ENCODE data around the gene TPH2.

TPH2 gene

DNA sequence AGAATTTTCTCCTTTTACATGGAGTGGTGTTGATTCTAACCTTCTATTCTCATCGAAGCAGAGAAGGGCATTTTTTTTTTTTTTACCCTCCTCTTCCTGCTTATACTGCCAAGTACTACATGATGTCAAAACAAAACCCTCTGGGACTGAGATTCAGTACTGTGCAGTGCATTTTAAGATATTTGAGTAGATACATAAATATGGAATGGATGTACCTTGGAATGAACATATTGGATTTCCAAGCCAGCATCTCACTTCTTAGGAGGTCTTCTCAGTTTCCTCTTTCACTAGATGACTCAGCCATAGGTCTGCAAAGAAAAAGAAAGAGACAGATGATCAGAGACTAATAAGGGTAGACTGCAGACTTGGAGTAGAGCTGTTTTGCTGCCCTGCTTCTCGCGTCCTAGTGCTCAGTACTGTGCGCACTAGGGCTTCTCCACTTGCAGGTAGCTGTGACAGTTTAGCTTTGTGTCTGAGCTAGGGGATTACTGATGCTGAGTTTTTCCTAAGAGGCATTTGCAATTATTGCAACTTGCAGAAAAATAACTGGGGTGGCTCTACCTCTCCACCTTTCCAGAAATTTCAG, 20.4 kb downstream of the TPH2 start:
- TF ChIP-seq POLR2A (IDR thresholded peaks at IDR 0.05; ENCODE audit: extremely low read depth, insufficient read length) (no peak), CTCF (IDR thresholded peaks at IDR 0.05; ENCODE audit: low read depth, low read length) (no peak), MYC (IDR thresholded peaks at IDR 0.05; ENCODE audit: low read depth, low read length) (no peak)
- TF ChIP-seq, protein P1, sequence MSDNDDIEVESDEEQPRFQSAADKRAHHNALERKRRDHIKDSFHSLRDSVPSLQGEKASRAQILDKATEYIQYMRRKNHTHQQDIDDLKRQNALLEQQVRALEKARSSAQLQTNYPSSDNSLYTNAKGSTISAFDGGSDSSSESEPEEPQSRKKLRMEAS (IDR thresholded peaks at IDR 0.05; ENCODE audit: low read depth, low read length) = no peak
- no peak overlapping the region for H3K4me3 ChIP-seq (ENCODE audit: low read depth, low read length)
- DNase-seq (ENCODE audit: low read depth) = no peak

DNA sequence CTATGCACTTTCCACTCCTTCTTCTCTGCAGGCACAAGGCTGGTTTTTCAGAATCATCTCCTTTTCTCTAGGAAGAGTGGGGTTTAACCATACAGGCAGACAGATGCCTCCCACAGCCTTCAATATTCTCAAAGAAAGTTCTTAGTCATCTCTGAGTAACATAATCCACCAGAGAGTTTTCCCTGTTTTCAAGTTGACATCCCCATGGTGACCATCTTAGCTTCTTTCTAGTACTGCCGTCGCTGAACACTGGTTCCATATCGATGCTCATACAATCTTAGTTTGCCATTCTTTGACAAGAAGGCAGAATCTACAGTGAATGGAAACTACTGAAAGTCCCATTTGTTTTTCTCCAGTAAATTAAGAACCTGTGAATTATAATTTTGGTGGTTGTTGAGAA, 28.6 kb downstream of the TPH2 start:
- no peak for DNase-seq (ENCODE audit: low read depth)
- H3K4me3 ChIP-seq (ENCODE audit: low read depth, low read length) = no peak overlapping the region
- TF ChIP-seq POLR2A (IDR thresholded peaks at IDR 0.05; ENCODE audit: extremely low read depth, insufficient read length) = no peak
- TF ChIP-seq MYC (IDR thresholded peaks at IDR 0.05; ENCODE audit: low read depth, low read length) = no peak
- no peak for TF ChIP-seq CTCF (IDR thresholded peaks at IDR 0.05; ENCODE audit: low read depth, low read length)
- TF ChIP-seq, protein P1 (IDR thresholded peaks at IDR 0.05; ENCODE audit: low read depth, low read length) = no peak

DNA sequence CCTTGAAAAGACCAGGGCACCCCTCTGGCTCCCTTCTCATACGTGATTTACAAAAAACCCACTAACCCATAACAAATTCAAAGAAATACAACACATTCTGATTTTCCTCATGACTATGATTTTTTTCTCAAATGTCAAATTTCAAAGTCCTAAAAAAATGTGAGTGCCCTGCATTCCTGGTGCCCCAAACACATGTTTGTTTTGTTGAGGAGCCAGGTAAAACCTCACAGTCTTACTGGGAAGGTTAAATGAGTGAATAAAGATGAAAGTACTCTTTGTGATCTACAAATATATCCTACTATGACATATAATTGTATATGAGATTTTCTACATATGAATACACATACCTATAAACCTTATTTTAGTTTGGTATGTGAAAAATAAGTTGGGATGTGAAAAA, 30.7 kb downstream of the TPH2 start:
- no peak for DNase-seq (ENCODE audit: low read depth)
- TF ChIP-seq MYC (IDR thresholded peaks at IDR 0.05; ENCODE audit: low read depth, low read length) (no peak), POLR2A (IDR thresholded peaks at IDR 0.05; ENCODE audit: extremely low read depth, insufficient read length) (no peak), CTCF (IDR thresholded peaks at IDR 0.05; ENCODE audit: low read depth, low read length) (no peak)
- TF ChIP-seq, protein P1 (IDR thresholded peaks at IDR 0.05; ENCODE audit: low read depth, low read length) = no peak
- H3K4me3 ChIP-seq (ENCODE audit: low read depth, low read length) = no peak overlapping the region

DNA sequence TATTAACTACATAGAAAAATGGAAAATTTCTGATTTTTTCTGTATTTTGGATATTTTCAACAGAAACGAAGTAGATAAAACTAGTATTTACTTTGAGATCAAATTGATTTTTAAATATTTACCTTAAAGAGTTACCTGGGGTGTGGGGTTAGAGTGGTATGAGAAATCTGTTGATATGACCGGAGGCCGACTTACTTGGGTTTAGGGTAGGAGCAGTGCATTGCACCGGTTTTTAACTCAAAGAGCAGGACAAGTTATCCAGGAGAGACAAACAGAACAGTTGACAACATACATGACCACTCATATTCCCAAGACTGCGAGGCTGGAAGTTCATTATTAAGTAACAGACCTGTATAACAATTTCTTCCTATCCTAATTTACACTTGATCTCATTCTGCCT, 31.4 kb downstream of the TPH2 start:
- no peak overlapping the region for H3K4me3 ChIP-seq (ENCODE audit: low read depth, low read length)
- TF ChIP-seq POLR2A (IDR thresholded peaks at IDR 0.05; ENCODE audit: extremely low read depth, insufficient read length) (no peak), MYC (IDR thresholded peaks at IDR 0.05; ENCODE audit: low read depth, low read length) (no peak), CTCF (IDR thresholded peaks at IDR 0.05; ENCODE audit: low read depth, low read length) (no peak)
- TF ChIP-seq, protein P1 (IDR thresholded peaks at IDR 0.05; ENCODE audit: low read depth, low read length) = no peak
- DNase-seq (ENCODE audit: low read depth) = no peak

DNA sequence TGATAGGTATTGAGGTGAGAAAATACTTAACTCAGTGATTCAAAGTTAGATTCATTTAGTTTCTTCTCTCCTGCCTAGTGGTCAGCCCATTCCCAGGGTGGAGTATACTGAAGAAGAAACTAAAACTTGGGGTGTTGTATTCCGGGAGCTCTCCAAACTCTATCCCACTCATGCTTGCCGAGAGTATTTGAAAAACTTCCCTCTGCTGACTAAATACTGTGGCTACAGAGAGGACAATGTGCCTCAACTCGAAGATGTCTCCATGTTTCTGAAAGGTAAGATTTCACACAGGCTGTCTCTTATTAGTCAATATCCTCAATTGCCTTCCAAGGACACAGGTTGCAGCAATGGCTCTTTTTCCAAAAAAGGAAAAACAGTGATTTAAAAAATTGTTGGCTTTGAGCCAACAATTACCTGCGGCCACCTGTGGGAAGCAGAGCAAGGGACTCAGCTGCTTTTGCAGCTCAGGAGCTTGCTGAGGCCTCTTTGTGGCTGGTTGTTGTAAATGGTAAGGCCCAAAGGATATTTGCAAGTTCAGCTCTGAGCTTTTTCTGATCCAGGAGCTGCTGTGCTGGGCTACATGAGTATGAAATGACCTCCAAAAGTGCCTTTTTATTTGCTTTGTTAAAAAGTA, 33.9 kb downstream of the TPH2 start:
- DNase-seq (ENCODE audit: low read depth) = no peak
- no peak overlapping the region for H3K4me3 ChIP-seq (ENCODE audit: low read depth, low read length)
- TF ChIP-seq POLR2A (IDR thresholded peaks at IDR 0.05; ENCODE audit: extremely low read depth, insufficient read length) (no peak), CTCF (IDR thresholded peaks at IDR 0.05; ENCODE audit: low read depth, low read length) (no peak), MYC (IDR thresholded peaks at IDR 0.05; ENCODE audit: low read depth, low read length) (no peak)
- TF ChIP-seq, protein P1 (IDR thresholded peaks at IDR 0.05; ENCODE audit: low read depth, low read length) = no peak

Measured in NB4 (cell line).